Peyer's patch (tissue), 4 donors: ENCODE data around the gene CT45A7.
"Not testable (repeated sequence)": the region's sequence is repeated elsewhere in the genome, so short reads cannot be mapped to it uniquely, and the experiment has no call there.

ENCODE experiments used
- POLR2A ChIP-seq, 2 donors: fragments of 450-650 bp; IDR thresholded peaks; one replicate each; pipeline ENCODE4 v1.5.1; 2017; ENCODE audit warnings: antibody characterized with exemption in 2 of 2, mild to moderate bottlenecking in 2 of 2, moderate library complexity in 2 of 2
- TF ChIP-seq, protein P1 (sequence below), 6 experiments: fragments of 450-650 bp in 4 of 6; fragments of 200-600 bp in 2 of 6; sonication (generic) in 1 of 6; IDR thresholded peaks; one replicate each; pipeline ENCODE4 v1.5.1; 2017 to 2019; ENCODE audit warnings: antibody characterized with exemption in 6 of 6, mild to moderate bottlenecking in 3 of 6, moderate library complexity in 1 of 6

DNA sequence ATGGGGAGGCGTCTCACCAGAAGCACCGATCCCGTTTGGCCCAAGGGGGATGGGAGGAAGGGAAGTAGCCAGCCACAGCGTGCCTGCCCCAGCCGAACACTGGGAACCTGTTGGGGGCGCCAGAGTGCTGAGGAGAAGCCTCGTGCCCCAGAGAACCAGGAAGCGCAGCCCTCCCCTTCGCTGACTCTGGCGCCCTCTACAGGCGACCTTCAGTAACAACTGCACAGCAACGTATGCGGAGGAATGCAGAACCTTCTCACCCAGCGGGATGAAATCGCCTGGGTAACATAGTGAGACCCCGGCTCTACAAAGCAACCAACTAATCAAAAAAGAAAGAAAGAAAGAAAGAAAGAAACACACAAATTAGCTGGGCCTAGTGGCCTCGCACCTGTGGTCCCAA, 17.4 kb upstream of the CT45A7 start, which contains the start of gene CT45A8:
- TF ChIP-seq, protein P1, sequence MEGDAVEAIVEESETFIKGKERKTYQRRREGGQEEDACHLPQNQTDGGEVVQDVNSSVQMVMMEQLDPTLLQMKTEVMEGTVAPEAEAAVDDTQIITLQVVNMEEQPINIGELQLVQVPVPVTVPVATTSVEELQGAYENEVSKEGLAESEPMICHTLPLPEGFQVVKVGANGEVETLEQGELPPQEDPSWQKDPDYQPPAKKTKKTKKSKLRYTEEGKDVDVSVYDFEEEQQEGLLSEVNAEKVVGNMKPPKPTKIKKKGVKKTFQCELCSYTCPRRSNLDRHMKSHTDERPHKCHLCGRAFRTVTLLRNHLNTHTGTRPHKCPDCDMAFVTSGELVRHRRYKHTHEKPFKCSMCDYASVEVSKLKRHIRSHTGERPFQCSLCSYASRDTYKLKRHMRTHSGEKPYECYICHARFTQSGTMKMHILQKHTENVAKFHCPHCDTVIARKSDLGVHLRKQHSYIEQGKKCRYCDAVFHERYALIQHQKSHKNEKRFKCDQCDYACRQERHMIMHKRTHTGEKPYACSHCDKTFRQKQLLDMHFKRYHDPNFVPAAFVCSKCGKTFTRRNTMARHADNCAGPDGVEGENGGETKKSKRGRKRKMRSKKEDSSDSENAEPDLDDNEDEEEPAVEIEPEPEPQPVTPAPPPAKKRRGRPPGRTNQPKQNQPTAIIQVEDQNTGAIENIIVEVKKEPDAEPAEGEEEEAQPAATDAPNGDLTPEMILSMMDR (IDR thresholded peaks at IDR 0.05): not testable (repeated sequence)
- TF ChIP-seq POLR2A (IDR thresholded peaks at IDR 0.05): not testable (repeated sequence)
